ENCODE measurements around the gene EMC7.
"Not testable (repeated sequence)": the region's sequence is repeated elsewhere in the genome, so short reads cannot be mapped to it uniquely, and the experiment has no call there.

The EMC7 gene

DNA sequence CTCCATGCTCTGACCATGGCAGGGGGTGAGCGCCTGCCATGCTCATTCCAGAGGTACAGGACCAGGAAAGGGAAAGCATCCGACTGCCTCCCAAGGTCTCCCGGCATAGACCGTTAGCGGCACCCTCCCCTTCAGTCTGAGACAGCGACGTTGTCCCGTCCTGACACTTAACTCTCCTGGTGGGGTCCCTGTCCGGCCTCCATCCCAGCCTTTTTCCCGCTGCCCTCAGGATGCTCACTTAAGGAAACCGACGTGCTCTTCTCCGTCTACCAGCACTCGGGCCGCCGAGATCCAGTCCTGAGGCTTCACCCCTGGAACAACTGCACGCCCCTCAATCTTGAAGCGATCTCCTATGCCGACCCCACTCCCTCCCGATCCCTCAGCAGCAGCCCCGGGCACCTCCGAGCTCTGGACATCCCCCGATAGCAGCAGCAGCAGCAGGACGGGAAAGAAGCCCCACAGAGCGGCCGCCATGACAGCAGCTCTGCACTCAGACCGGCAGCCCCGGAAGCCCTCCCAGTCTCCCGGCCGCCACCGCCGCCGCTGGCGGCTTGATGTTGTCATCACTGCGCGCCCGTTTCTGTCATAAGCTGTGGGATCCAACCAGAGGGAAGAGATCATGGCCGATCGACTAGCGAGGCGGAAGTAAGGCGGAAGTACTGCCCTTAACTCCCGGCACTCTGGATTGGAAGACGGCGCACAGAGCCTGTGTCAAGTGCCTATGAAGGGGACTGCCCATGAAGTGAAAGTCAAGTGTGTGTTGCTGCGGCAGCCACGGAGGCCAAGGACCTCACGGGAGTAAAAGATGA is at the start of gene EMC7, which contains the start of gene PGBD4:
Gene EMC7, minus strand, starts transcription at position 497 of the 809 bp plus-strand sequence. Its CDS starts 23 bp downstream, at position 474.
Gene PGBD4, plus strand, starts transcription at position 718 of the 809 bp plus-strand sequence. CDS start 449 bp downstream, outside the sequence.
- DNase-seq (ENCODE audit: low spot score) = peak; percentile 95

DNA sequence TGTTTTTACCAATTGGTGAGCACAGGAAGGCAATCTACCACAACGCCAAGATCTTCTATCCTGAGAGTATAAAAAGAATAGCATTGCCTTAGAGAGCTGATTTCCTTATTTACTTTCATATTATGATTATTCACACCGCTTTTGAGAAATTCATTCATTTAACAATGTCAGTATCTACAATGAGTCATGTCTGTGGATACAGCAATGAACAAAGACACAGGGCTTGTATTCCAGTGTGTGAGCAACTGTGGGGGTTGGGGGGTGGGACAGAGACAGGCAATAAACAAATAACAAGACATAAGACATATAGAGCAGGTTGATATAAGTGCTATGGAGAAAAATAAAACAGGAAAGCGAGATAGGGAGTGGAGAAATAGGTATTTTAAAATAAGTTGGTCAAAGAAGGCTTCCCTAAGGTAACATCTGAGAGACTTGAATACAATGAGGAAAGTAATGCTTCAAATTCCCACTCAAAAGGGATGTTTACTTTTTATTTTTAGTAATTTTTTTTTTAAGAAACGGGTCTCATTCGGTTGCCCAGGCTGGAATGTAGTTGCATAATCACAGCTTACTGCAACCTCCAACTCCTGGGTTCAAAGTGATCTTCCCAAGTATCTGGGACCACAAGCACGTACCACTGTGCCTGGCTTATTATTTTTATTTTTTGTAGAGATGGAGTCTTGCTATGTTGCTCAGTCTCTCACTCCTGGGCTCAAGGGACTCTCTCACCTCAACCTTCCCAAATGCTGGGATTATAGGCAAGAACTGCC is 45.9 kb upstream of the EMC7 start:
- DNase-seq (ENCODE audit: low spot score) = peak; percentile 6

DNA sequence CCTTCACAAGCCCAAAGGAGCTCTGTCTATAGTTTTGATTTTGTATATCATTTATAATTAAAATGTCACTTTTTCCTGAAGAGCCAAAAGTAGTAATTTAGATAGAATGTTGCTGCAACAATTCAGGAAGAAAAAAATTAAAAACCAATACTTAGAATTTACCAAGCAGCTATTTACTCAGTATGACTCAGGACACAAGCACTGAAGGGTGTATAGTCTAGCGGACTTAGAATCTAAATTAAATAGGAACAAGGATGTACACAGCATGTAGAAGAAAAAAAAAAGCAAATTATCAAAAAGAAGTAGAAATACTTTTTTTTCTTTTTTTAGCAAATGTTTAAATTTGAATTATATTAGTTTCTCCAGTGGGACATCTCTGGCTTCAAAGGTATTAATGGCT is 31.8 kb upstream of the EMC7 start:
- DNase-seq (ENCODE audit: low spot score) = no peak

DNA sequence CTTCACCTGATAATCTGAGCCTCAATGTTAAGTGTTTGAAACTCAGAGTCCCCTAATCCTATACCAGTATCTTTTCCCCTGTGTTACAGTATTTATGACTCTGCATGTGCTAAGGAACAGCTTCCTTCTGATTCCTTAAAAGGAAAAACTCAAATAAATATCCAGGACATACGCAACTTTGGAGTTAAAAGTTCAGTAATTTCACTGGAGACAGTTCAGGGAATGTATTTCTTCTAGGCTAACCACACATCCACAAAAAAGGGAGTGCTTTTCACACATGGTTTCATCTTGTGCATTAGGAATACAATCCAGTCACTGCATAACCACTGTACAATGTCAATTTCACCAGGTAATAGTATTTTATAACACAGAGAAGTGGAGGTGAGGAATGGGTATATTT is 31.2 kb upstream of the EMC7 start:
- DNase-seq (ENCODE audit: low spot score) = no peak

DNA sequence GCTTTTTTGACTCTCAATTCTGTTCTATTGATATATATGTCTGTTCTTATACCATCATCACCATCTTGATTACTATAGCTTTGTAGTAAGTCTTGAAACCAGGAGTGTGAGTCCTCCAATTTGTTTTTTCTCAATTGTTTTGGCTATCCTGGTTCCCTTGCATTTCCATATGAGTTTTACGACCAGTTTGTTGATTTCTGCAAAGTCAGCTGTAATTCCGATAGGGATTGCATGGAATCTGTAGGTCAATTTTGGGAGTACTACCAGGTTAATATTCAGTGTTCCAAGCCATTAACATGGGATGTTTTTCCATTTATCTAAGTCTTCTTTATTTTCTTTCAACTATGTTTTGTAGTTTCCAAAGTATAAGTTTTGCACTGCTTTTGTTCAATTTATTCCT is 27.2 kb upstream of the EMC7 start:
- no peak for DNase-seq (ENCODE audit: low spot score)

DNA sequence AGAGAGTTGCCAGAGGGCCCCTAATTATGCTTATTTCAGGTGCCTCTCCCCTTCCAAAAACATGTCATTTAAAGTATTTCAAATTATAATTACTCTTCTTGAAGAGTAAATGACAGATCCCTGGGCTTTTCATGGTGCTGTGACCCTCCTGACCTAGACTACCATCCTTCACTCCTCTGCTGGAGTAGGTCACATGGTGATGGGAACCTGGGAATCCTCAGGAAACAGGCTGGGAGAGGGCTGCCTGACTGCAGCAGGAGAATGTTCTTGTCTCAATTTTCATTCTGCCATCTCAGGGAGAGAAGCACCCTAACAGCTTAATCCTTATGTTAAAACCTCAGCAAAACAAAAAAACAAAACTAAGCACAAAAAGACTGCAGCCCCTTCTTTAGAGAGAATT is 24.9 kb upstream of the EMC7 start:
- no peak for DNase-seq (ENCODE audit: low spot score)

DNA sequence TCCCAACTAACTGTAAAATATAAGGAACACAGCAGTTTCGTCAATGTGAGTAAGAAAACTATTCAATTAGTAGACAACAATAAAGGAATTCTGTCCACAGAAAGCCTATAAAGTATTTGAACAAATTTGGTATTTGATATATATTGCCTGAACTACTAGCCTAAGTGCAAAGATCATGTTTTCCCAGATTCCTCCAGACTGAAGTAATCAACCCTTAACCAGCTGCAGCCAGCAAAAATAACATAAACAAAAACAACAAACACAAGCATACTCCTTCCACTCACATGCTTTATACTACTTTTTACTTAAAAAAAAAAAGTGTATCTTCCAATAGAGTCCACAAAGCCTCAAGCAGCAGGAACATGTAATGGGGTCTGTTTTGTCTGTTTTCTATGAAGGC is 24.3 kb upstream of the EMC7 start:
- no peak for DNase-seq (ENCODE audit: low spot score)

DNA sequence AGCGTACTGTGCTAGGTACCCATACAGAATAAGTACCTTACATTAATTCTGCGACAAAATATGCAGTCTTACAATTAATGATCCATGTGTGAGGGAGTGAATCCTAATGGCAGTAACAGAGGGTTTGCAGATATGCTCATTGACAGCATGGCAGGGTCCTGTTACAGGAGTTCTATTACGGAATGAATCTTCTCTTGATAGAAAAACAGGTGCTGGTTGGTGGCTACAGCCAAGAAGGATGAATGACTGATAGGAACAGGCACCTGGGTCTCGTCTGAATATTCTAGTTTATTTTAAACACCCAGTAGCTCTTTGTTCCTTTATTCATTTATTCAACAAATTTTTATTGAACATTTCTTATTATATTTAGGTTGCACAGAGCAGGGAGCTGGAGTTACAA is 23.0 kb upstream of the EMC7 start:
- DNase-seq (ENCODE audit: low spot score) = no peak

DNA sequence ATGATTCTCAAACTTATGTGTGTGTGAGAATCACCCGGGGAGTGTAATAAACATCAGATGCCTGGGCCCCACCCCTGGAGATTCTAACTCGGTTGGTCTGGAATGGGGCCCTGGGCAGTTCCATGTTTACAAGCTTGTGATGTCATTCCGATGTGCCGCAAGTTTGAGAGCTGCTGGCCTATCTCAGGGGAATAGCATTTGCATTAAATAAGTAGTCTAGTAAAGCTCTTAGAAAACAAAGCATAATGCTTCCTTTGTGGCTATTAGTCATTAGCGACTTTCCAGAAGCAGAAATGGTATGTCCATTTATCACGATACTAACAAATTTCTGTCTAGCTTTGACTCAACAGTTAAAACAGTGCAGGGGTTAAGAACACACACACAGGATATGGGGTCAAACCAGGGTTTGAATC is 21.1 kb upstream of the EMC7 start:
- peak; percentile 88 for DNase-seq (ENCODE audit: low spot score)

DNA sequence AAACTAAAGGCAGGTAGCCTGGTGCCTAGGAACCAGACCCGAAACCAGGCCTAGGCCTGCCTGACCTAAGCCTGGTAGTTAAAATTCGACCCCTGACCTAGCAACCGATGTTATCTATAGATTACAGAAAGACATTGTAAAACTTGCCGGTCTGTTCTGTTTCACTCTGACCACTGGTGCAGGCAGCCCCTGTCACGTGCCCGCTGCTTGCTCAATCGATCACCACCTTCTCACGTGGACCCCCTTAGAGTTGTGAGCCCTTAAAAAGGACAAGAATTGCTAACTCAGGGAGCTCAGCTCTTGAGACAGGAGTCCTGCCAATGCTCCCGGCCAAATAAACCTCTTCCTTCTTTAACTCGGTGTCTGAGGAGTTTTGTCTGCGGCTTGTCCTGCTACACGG is 20.1 kb upstream of the EMC7 start:
- DNase-seq (ENCODE audit: low spot score) = not testable (repeated sequence)

DNA sequence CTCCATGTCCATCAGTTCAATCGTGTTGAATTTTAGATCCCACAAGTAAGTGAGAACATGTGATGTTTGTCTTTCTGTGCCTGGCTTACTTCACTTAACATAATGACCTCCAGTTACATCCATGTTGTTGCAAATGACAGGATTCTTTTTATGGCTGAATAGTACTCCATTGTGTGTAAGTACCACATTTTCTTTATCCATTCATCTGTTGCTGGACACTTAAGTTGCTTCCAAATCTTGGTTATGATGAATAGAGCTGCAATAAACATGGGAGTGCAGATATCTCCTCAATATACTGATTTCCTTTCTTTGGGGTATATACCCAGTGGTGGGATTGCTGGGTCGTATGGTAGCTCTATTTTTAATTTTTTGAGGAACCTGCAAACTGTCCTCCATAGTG is 18.8 kb upstream of the EMC7 start:
- DNase-seq (ENCODE audit: low spot score) = not testable (repeated sequence)

DNA sequence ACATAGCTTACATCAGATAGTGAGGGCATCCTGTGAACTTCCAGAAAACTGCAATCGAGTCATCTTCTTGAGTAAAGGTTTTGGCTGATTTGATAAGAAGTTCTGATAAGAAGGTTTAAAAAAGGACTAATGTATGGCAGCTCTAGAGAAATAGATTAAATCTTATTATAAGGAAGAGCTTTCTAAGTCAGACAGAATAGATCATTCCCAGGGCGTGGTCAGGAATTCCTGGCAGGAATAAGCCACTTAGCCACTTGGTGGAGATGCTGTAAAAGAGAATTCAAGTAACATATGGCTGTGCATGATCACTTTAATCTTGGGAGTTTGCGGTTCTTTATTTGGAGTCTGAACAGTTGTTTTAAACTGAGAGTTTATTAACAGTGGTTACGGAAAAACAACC is 17.6 kb upstream of the EMC7 start:
- DNase-seq (ENCODE audit: low spot score) = no peak

DNA sequence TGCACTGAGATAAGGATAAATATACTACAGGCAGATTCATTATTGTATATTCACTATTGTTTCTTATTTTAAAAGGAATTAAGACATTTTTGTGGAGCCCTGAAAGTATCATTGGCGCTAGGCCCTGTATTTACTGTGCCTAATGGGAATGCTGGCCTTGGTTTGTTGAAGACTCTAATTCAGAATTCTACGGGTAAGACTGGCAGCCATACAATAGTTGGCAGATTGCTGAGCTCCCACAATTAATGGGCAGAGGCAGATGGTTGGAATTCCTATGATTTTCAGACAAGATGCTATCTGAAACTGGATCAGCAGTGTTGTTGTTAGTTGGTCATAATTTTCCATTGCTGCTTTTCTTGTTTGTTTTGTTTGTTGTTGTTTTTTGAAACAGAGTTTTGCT is 15.0 kb upstream of the EMC7 start:
- no peak for DNase-seq (ENCODE audit: low spot score)

DNA sequence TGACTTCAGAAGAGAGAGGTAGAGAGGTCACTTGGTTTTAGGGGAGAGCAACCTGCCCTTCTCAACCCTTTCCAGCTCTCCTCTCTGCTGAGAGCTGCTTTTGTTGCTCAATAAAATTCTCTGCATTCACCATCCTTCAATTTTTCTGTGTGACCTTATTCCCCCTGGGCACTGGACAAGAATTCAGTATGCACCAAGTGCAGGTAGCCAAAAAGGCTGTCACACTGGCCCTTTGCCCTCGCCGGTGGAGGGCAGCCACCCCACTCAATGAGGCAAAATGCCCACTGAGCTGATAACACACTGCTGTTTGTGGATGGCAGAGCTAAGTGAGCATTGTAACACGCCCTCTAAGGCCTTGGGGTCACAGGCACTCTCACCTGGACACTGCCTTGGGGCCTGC is 13.1 kb upstream of the EMC7 start:
- DNase-seq (ENCODE audit: low spot score) = no peak

DNA sequence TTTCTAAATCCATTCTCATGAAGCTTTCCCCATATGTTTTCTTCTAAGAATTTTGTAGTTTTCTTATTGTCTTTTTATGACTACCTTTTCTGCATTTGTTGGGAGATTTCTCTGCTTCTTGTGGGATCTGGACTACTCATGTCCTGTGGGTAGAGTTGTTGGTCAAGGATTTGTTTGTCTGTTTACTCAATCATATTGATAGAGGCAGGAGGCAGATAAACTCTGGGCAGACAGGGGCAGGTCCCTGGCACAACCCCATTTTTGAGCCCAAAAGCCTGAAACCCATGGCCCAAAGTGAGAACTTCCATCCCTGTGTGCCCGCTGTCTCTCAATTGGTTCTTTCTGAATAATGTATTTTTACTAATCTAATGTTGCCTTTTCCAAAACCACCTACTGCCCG is 12.6 kb upstream of the EMC7 start:
- DNase-seq (ENCODE audit: low spot score) = no peak

DNA sequence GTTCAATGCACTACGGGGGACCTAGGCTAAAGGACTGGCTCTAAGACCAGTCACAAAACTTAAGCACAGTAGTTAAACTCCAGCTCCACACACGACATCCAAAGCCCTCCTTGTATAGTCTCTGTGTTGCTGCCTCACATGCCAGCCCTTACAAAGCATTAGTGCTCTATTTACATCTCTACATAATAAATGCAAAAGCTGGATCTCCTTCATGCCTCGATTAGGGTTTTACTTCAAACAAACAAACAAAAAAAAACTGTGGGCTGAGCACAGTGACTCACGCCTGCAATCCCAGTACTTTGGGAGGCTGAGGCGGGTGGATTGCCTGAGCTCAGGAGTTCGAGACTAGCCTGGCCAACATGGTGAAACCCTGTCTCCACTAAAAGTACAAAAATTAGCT is 9.8 kb upstream of the EMC7 start:
- DNase-seq (ENCODE audit: low spot score) = no peak

DNA sequence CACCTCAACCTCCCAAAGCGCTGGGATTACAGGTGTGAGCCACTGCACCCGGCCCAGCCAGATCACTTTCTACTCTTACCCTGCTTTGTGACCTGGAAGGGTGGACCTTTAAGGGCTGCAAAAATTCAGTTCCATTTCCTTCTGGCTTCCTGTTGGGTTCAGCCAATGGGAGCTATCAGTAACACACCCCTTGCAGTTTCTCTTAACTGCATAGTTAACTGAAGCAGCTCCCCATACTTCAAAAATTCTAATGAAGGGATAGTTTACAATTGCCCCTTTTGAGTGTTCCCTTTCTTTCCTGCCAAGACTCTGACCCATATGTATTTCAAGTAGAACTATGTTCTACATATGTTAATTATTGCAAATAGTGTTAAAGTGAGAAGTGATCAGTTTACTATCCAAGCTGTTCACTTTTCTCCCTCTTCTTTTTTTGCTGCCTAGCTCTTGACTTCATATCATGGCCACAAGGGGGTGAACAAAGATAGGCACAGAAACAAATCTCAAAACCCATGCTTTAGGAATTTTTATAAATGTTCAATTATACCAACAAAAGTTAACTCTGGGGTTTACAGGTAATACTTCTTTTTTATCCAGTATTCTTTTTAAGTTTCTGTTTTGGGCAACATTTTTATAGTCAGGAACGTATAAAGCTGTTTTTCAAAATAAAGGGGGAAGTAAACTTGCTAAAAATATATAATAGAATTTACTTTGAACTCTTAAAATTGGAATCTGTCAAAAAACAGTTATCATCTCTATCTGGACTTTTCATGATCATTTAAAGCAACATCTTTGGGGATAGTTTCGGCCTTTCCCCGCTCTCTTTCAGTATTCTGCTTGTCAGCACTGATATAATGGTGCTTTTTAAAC is 8.4 kb upstream of the EMC7 start:
- DNase-seq (ENCODE audit: low spot score) = peak; percentile 2

DNA sequence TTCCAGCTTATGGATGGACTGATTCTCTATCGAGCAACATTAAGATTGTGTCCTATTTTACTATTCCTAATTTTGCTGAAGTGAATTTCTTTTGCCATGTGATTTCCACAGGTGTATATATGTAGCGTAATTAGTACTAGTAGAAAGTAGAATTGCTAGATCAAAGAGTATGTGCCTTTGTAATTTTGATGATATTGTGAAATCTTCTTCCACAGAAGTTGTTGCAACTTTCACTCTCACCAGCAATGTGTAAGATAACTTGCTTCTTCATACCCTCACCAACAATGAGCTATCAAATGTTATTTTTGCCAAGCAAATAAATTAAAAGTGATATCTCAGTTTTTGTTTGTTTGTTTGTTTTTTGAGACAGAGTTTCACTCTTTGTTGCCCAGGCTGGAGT is 5.7 kb upstream of the EMC7 start:
- DNase-seq (ENCODE audit: low spot score) = no peak

DNA sequence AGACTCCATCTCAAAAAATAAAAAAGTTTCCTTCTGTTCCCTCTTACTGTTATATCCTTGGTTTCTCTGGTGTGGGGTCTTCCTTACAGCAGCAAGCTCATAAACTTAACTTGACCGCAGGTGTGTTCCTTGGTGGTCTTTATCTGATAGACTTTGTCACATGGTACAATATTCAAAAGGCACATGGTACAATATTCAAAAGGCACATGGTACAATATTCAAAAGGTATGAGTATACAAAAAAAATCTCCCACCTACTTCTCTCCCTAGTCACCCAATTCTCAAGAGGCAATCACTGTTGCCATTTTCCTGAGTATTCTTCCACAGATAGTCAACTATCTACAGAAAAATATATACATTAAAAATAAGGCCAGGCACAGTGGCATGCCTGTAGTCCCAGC is 4.8 kb upstream of the EMC7 start:
- DNase-seq (ENCODE audit: low spot score) = no peak

DNA sequence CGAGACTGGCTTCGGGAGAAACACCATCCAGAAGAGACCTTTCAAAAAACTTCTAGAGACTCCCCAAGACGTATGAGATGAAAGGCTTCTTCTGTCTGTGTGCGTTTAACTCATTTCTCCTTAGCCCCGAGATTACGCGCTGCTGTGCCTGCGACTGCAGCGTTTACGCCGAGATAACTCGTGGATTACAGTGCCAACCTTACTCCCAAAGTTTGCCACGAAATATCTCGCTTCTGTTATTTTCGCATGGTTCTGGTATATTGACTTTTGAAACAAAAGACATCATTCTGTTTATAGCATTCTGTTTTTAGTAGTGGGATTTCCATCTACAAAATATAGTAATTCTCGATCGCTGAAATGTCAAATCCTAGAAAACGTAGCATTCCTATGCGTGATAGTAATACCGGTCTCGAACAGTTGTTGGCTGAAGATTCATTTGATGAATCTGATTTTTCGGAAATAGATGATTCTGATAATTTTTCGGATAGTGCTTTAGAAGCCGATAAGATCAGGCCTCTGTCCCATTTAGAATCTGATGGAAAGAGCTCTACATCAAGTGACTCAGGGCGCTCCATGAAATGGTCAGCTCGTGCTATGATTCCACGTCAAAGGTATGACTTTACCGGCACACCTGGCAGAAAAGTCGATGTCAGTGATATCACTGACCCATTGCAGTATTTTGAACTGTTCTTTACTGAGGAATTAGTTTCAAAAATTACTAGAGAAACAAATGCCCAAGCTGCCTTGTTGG is 688 bp upstream of the EMC7 start:
- DNase-seq (ENCODE audit: low spot score) = no peak

DNA sequence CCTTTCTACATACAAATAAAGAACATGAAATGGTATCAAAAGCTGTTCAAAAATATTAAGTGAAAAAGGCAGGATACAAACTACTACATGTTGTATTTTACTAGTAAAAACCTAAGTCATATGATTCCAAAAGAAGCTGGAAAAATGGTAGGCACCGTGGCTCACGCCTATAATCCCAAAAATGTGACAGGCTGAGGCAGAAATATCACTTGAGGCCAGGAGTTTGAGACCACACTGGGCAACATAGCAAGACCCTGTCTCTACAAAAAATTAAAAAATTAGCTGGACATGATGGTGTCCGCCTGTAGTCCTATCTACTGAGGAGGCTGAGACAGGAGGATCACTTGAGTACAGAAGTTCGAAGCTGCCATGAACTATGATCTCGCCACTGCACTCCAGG is 1.7 kb downstream of the EMC7 start:
- no peak for DNase-seq (ENCODE audit: low spot score)

DNA sequence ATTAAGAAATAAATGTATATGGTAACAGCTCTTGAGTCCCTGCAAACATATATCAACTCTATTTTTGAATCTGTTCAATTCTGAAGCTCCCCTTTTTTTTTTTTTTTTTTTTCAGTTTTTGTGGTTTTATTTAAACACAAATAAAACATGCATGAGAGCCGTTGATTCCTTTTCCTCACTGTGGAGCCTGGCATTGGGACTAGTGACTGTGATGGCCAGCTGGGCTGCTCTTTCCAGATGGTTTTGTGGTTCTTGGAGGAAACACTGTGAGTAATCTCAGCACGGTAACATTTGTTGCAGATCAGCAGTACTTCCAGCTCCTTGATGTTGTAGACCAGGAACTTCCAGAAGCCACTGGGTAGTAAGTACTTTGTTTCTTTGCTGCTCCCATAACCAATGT is 15.9 kb downstream of the EMC7 start:
- DNase-seq (ENCODE audit: low spot score) = no peak

Data from COLO829 (cell line).